K562 (cell line): ENCODE results near the gene ANKRD13D.

ENCODE experiments used
- CHCHD3 ChIP-seq: fragments of 250-450 bp; sonication (Bioruptor Pico); IDR thresholded peaks from 2 replicates; pipeline ENCODE4 v2.1.2; 2022; ENCODE audit warnings: mild to moderate bottlenecking
- EZH2 ChIP-seq: IDR thresholded peaks from 2 replicates; pipeline ENCODE4 v1.6.1; 2012; ENCODE audit warnings: low read depth, mild to moderate bottlenecking, inconsistent platforms, low read length, borderline replicate concordance
- JUND ChIP-seq, 2 experiments: IDR thresholded peaks; 2 replicates in 1 of 2; 3 replicates in 1 of 2; pipeline ENCODE4 v1.6.1; 2011; ENCODE audit warnings: borderline replicate concordance in 2 of 2, low read depth in 2 of 2, low read length in 2 of 2, improper control_type of control experiment in 1 of 2, missing biosample characterization in 1 of 2, missing genetic modification characterization in 1 of 2, missing genetic modification reagents in 1 of 2
- KDM1A ChIP-seq, 2 experiments: fragments of 450-650 bp; IDR thresholded peaks; 2 replicates each; pipeline ENCODE4 v1.6.1; 2016; ENCODE audit warnings: mild to moderate bottlenecking in 2 of 2
- POLR2AphosphoS5 ChIP-seq: IDR thresholded peaks from 2 replicates; pipeline ENCODE4 v1.6.1; 2011; ENCODE audit warnings: mild to moderate bottlenecking, low read depth, low read length, moderate library complexity; ENCODE audit not compliant: control insufficient read depth, insufficient read depth
- REST ChIP-seq, 2 experiments: fragments of 450-650 bp; formaldehyde crosslinking in 1 of 2; IDR thresholded peaks; 2 replicates each; pipeline versions ENCODE4 v1.4.0 to v1.6.1; 2014 to 2020; ENCODE audit warnings: mild to moderate bottlenecking in 2 of 2, borderline replicate concordance in 1 of 2, low read depth in 1 of 2
- SAFB2 ChIP-seq: fragments of 200-400 bp; formaldehyde crosslinking; IDR thresholded peaks from 2 replicates; pipeline ENCODE4 v1.6.1; 2018; ENCODE audit warnings: borderline replicate concordance, low read length, low read depth, moderate library complexity; ENCODE audit not compliant: severe bottlenecking
- ZNF232 ChIP-seq: sonication (generic); formaldehyde crosslinking; IDR thresholded peaks from 2 replicates; pipeline ENCODE4 v1.8.0; 2022; ENCODE audit warnings: mild to moderate bottlenecking, missing genetic modification reagents
- ZNF3 ChIP-seq: fragments of 250-450 bp; sonication (Bioruptor Pico); IDR thresholded peaks from 2 replicates; pipeline ENCODE4 v1.5.0; 2021; ENCODE audit warnings: mild to moderate bottlenecking, moderate library complexity
- ZSCAN29 ChIP-seq: fragments of 450-650 bp; IDR thresholded peaks from 2 replicates; pipeline ENCODE4 v1.6.1; 2017
- TF ChIP-seq, protein P1 (sequence below): fragments of 250-450 bp; sonication (Bioruptor Pico); IDR thresholded peaks from 2 replicates; pipeline ENCODE4 v1.4.0; 2020; ENCODE audit warnings: mild to moderate bottlenecking
- TF ChIP-seq, protein P2 (sequence below): fragments of 200-400 bp; formaldehyde crosslinking; IDR thresholded peaks from 2 replicates; pipeline ENCODE4 v1.6.1; 2017; ENCODE audit warnings: mild to moderate bottlenecking, low read depth, low read length, moderate library complexity
- TF ChIP-seq, protein P3 (sequence below), 3 experiments: IDR thresholded peaks in 2 of 3; conservative IDR thresholded peaks in 1 of 3; 2 replicates each; pipeline ENCODE4 v1.5.1; 2011 to 2012; ENCODE audit warnings: low read length in 3 of 3, mild to moderate bottlenecking in 3 of 3, control low read depth in 2 of 3, improper control_type of control experiment in 1 of 3, inconsistent platforms in 1 of 3, low read depth in 1 of 3, mixed read lengths in 1 of 3, moderate library complexity in 1 of 3; ENCODE audit not compliant: insufficient read depth in 2 of 3

DNA sequence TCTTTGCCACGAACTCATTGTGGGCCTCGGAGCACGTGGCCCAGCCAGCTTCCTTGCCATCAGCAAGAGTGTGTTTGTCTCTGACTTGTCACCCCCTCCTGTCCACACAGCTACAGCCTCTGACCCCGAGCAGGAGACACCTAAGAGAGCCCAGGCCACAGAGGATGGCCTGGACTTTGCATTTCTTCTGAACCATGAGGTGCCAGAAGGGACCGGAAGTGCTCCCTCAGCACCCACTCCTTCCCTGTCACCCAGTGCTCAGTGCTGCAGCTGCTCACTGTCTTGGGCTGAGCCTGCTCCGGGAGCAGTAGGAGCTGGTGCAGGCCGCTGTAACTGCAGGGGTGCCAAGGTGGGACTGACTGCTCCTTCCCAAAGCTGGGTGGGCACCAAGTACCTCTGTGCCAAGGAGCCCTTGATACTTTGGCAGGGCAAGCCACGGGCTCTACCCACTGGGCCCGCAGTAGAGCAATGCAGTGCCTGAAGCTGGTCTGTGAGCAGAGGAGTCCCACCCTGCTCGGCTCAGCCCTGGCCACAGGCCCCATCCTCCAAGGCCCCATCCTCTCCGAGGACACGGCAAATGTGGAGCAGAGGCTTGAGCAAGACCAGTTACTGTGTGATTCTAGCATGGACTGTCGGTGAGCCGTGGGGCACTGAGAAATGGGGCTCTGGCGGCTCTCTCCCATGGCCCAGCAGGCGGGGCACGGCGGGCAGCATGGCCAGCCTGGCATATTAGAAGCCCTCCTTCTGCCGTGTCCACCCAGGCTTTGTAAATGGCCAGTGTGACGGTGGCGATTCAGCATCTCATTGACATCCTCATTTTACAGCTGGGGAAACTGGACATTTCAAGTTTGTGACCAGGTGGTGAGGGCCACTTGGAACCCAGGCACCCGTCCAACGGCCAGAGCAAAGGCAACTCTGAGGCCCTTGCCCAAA lies 16.5 kb upstream of the ANKRD13D start:
- TF ChIP-seq, protein P1, sequence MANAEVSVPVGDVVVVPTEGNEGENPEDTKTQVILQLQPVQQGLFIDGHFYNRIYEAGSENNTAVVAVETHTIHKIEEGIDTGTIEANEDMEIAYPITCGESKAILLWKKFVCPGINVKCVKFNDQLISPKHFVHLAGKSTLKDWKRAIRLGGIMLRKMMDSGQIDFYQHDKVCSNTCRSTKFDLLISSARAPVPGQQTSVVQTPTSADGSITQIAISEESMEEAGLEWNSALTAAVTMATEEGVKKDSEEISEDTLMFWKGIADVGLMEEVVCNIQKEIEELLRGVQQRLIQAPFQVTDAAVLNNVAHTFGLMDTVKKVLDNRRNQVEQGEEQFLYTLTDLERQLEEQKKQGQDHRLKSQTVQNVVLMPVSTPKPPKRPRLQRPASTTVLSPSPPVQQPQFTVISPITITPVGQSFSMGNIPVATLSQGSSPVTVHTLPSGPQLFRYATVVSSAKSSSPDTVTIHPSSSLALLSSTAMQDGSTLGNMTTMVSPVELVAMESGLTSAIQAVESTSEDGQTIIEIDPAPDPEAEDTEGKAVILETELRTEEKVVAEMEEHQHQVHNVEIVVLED (CRISPR knock-in tag): no peak
- TF ChIP-seq, protein P2, sequence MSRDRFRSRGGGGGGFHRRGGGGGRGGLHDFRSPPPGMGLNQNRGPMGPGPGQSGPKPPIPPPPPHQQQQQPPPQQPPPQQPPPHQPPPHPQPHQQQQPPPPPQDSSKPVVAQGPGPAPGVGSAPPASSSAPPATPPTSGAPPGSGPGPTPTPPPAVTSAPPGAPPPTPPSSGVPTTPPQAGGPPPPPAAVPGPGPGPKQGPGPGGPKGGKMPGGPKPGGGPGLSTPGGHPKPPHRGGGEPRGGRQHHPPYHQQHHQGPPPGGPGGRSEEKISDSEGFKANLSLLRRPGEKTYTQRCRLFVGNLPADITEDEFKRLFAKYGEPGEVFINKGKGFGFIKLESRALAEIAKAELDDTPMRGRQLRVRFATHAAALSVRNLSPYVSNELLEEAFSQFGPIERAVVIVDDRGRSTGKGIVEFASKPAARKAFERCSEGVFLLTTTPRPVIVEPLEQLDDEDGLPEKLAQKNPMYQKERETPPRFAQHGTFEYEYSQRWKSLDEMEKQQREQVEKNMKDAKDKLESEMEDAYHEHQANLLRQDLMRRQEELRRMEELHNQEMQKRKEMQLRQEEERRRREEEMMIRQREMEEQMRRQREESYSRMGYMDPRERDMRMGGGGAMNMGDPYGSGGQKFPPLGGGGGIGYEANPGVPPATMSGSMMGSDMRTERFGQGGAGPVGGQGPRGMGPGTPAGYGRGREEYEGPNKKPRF: no peak
- TF ChIP-seq POLR2AphosphoS5 (no peak), ZSCAN29 (no peak), KDM1A (IDR thresholded peaks at IDR 0.05) (no peak), REST (IDR thresholded peaks at IDR 0.05; ENCODE audit: borderline replicate concordance) (no peak), REST (CRISPR knock-in tag; IDR thresholded peaks at IDR 0.05; ENCODE audit: low read depth) (no peak), EZH2 (no peak), CHCHD3 (no peak), ZNF3 (CRISPR knock-in tag) (no peak), ZNF232 (CRISPR knock-in tag) (no peak), SAFB2 (no peak), JUND (IDR thresholded peaks at IDR 0.05; ENCODE audit: borderline replicate concordance, low read depth, low read length) (no peak), JUND (tag; IDR thresholded peaks at IDR 0.05; ENCODE audit: borderline replicate concordance, low read depth, low read length) (no peak)
- TF ChIP-seq, protein P3, sequence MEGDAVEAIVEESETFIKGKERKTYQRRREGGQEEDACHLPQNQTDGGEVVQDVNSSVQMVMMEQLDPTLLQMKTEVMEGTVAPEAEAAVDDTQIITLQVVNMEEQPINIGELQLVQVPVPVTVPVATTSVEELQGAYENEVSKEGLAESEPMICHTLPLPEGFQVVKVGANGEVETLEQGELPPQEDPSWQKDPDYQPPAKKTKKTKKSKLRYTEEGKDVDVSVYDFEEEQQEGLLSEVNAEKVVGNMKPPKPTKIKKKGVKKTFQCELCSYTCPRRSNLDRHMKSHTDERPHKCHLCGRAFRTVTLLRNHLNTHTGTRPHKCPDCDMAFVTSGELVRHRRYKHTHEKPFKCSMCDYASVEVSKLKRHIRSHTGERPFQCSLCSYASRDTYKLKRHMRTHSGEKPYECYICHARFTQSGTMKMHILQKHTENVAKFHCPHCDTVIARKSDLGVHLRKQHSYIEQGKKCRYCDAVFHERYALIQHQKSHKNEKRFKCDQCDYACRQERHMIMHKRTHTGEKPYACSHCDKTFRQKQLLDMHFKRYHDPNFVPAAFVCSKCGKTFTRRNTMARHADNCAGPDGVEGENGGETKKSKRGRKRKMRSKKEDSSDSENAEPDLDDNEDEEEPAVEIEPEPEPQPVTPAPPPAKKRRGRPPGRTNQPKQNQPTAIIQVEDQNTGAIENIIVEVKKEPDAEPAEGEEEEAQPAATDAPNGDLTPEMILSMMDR (IDR thresholded peaks at IDR 0.05 in 2 of 3, conservative IDR thresholded peaks at IDR 0.05 in 1 of 3; ENCODE audit: insufficient read depth in 2 of 3, low read depth in 1 of 3, low read length in 3 of 3): no peak
